ENCODE measurements around the gene VPS4A. TPM values are rescaled to one million over a fixed set of nuclear protein-coding genes. Genes with fewer than 3 reads are reported as not detected.
"Not testable (repeated sequence)": the region's sequence is repeated elsewhere in the genome, so short reads cannot be mapped to it uniquely, and the experiment has no call there.

The VPS4A gene
- polyA plus RNA-seq, 1 experiment, result 12.8 TPM

GRCh38 chr16:69293401-69293800, 17.7 kb upstream of the VPS4A start:
- no peaks in the 10 kb centered on the region for H3K27me3 ChIP-seq (ENCODE audit: control insufficient read depth, insufficient read depth, low read length)
- no peak overlapping the region for H3K4me3 ChIP-seq (ENCODE audit: low read depth, low read length)
- no peak overlapping the region for H3K27ac ChIP-seq (ENCODE audit: low read depth, low read length)
- H3K9me3 ChIP-seq (ENCODE audit: control insufficient read depth, insufficient read depth, low read length), result no peaks in the 10 kb centered on the region
- no peak for TF ChIP-seq CTCF (IDR thresholded peaks at IDR 0.05; ENCODE audit: low read depth, low read length)
- ChIA-PET POLR2A (no interaction called here), CTCF (no interaction called here)
- DNase-seq (ENCODE audit: low read depth, low spot score), result no peak

- no peaks in the 10 kb centered on the region for H3K27me3 ChIP-seq (ENCODE audit: control insufficient read depth, insufficient read depth, low read length)
- CTCF ChIA-PET, result no interaction called here
- H3K27ac ChIP-seq (ENCODE audit: low read depth, low read length), result no peak overlapping the region
- no peak for DNase-seq (ENCODE audit: low read depth, low spot score)
- H3K9me3 ChIP-seq (ENCODE audit: control insufficient read depth, insufficient read depth, low read length), result no peaks in the 10 kb centered on the region
- no peak overlapping the region for H3K4me3 ChIP-seq (ENCODE audit: low read depth, low read length)
- TF ChIP-seq CTCF (IDR thresholded peaks at IDR 0.05; ENCODE audit: low read depth, low read length), result no peak
- POLR2A ChIA-PET, result no interaction called here
Observed at GRCh38 chr16:69294051-69294450, 17.1 kb upstream of the VPS4A start.

DNA sequence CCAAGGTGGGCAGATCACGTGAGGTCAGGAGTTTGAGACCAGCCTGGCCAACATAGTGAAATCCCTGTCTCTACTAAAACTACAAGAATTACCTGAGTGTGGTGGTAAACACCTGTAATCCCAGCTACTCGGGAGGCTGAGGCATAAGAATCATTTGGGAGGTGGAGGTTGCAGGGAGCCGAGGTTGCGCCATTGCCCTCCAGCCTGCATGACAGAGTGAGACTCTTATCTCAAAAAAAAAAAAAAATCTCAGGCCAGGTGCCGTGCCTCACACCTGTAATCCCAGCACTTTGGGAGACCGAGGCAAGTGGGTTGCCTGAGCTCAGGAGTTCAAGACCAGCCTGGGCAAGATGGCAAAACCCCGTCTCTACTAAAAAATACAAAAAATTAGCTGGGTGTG, 14.4 kb upstream of the VPS4A start:
- H3K27ac ChIP-seq (ENCODE audit: low read depth, low read length); H3K4me3 ChIP-seq (ENCODE audit: low read depth, low read length); H3K9me3 ChIP-seq (ENCODE audit: control insufficient read depth, insufficient read depth, low read length); DNase-seq (ENCODE audit: low read depth, low spot score); H3K27me3 ChIP-seq (ENCODE audit: control insufficient read depth, insufficient read depth, low read length): not testable (repeated sequence)
- POLR2A ChIA-PET, result interaction anchor here (1.2 kb wide), 1 partner anchor 30 kb away, joined by 3 read pairs; no protein-coding TSS in a partner anchor
- CTCF ChIA-PET, result interaction anchor here (1.2 kb wide), 1 partner anchor 9 kb away, joined by 3 read pairs; no protein-coding TSS in a partner anchor

DNA sequence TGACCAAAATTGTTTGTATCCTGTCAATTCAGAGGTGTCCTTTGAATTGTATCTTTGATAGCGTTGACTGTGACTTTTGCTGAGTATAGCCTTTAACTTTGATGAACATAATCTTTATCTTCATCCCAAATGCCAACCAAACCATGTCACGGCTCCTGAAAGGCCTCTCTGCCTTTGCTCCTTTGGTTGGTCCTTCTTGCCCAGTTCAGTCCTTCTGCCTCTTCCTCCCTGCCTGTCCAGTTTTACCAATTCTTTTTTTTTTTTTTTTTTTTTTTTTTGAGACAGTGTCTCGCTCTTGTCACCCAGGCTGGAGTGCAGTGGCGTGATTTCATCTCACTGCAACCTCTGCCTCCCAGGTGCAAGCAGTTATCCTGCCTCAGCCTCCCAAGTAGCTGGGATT, 12.9 kb upstream of the VPS4A start:
- DNase-seq (ENCODE audit: low read depth, low spot score), result no peak
- ChIA-PET POLR2A (no interaction called here), CTCF (interaction anchor here (1.2 kb wide), 1 partner anchor 11 kb away, joined by 3 read pairs; no protein-coding TSS in a partner anchor)
- no peaks in the 10 kb centered on the region for H3K9me3 ChIP-seq (ENCODE audit: control insufficient read depth, insufficient read depth, low read length)
- TF ChIP-seq CTCF (IDR thresholded peaks at IDR 0.05; ENCODE audit: low read depth, low read length), result no peak
- no peak overlapping the region for H3K27ac ChIP-seq (ENCODE audit: low read depth, low read length)
- no peak overlapping the region for H3K4me3 ChIP-seq (ENCODE audit: low read depth, low read length)
- no peaks in the 10 kb centered on the region for H3K27me3 ChIP-seq (ENCODE audit: control insufficient read depth, insufficient read depth, low read length)

DNA sequence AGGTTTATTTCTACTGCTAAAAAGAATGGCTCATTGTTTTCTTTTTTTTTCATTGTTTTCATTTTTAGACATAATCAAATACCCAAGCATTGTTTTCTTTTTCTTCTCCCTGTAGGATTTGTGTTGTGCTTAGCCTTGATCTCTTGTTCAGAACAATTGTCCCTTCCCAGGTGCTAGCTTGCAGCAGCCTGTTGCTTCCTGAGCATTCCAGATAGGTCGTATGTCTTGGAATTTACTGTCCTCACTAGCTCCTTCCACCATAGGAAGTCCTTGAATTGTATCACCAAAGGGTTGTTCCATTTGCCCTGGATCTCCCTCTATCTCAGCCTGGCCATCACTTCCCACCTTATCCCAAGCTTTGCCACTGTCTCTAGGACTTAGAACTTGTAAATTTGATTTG, 10.0 kb upstream of the VPS4A start:
- CTCF ChIA-PET, result no interaction called here
- Histone ChIP-seq H3K27me3 (ENCODE audit: control insufficient read depth, insufficient read depth, low read length) (no peaks in the 10 kb centered on the region), H3K4me3 (ENCODE audit: low read depth, low read length) (no peak overlapping the region), H3K9me3 (ENCODE audit: control insufficient read depth, insufficient read depth, low read length) (no peaks in the 10 kb centered on the region), H3K27ac (ENCODE audit: low read depth, low read length) (no peak overlapping the region)
- POLR2A ChIA-PET, result no interaction called here
- TF ChIP-seq CTCF (IDR thresholded peaks at IDR 0.05; ENCODE audit: low read depth, low read length), result no peak
- DNase-seq (ENCODE audit: low read depth, low spot score), result no peak

GRCh38 chr16:69301861-69302260, 9.3 kb upstream of the VPS4A start:
- H3K4me3 ChIP-seq (ENCODE audit: low read depth, low read length), result no peak overlapping the region
- no peaks in the 10 kb centered on the region for H3K9me3 ChIP-seq (ENCODE audit: control insufficient read depth, insufficient read depth, low read length)
- ChIA-PET CTCF (interaction anchor here (0.5 to 1.6 kb wide), 2 partner anchors 9 to 31 kb away, joined by 6 read pairs; no protein-coding TSS in a partner anchor), POLR2A (no interaction called here)
- H3K27ac ChIP-seq (ENCODE audit: low read depth, low read length), result no peak overlapping the region
- H3K27me3 ChIP-seq (ENCODE audit: control insufficient read depth, insufficient read depth, low read length), result no peaks in the 10 kb centered on the region
- no peak for DNase-seq (ENCODE audit: low read depth, low spot score)
- no peak for TF ChIP-seq CTCF (IDR thresholded peaks at IDR 0.05; ENCODE audit: low read depth, low read length)

Data from AG04450 (cell line).